Fibroblast of mammary gland (primary cell): ENCODE data around the gene ALX1.

Source experiments
- DNase-seq: peaks from one replicate; pipeline ENCODE4 v3.0.0-alpha.2; 2010; ENCODE audit warnings: low read depth
- H3K4me3 ChIP-seq: 2 replicates; pipeline ENCODE4 v1.5.1; 2011; ENCODE audit warnings: low read depth, mild to moderate bottlenecking, low read length, moderate library complexity; ENCODE audit not compliant: control insufficient read depth
- TF ChIP-seq, protein P1 (sequence below): conservative IDR thresholded peaks from 2 replicates; pipeline ENCODE4 v1.5.1; 2011; ENCODE audit warnings: low read depth, low read length, inconsistent platforms; ENCODE audit not compliant: control insufficient read depth, insufficient read depth

Gene ALX1

GRCh38 chr12:85260896-85261295 lies 19.1 kb upstream of the ALX1 start:
- no peak for DNase-seq
- no peak overlapping the region for H3K4me3 ChIP-seq
- TF ChIP-seq, protein P1, sequence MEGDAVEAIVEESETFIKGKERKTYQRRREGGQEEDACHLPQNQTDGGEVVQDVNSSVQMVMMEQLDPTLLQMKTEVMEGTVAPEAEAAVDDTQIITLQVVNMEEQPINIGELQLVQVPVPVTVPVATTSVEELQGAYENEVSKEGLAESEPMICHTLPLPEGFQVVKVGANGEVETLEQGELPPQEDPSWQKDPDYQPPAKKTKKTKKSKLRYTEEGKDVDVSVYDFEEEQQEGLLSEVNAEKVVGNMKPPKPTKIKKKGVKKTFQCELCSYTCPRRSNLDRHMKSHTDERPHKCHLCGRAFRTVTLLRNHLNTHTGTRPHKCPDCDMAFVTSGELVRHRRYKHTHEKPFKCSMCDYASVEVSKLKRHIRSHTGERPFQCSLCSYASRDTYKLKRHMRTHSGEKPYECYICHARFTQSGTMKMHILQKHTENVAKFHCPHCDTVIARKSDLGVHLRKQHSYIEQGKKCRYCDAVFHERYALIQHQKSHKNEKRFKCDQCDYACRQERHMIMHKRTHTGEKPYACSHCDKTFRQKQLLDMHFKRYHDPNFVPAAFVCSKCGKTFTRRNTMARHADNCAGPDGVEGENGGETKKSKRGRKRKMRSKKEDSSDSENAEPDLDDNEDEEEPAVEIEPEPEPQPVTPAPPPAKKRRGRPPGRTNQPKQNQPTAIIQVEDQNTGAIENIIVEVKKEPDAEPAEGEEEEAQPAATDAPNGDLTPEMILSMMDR: no peak

DNA sequence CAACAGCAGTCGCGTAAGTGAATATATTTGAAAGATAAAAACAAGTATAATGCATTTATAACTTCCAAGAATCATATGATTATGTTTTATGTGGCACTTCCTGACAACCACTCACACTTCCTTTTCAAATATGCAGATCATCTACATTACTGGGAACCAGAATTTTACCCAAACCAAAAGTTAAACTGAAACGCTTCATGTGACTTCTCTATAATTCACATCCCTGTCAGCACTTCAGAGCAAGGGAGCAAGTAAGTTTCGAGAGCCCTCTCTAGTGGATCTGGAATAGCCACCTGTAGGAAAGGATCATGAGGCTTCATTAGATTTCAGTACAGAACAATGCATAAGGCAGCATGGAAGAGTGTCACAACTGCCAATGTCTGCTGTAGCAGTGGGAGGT lies 13.7 kb upstream of the ALX1 start:
- TF ChIP-seq, protein P1: no peak
- no peak for DNase-seq

GRCh38 chr12:85273381-85274314 lies 6.4 kb upstream of the ALX1 start:
- TF ChIP-seq, protein P1: no peak
- H3K4me3 ChIP-seq: no peak overlapping the region
- no peak for DNase-seq

More for the DNA sequence above, 13.7 kb upstream of the ALX1 start:
- H3K4me3 ChIP-seq: no peak overlapping the region

DNA sequence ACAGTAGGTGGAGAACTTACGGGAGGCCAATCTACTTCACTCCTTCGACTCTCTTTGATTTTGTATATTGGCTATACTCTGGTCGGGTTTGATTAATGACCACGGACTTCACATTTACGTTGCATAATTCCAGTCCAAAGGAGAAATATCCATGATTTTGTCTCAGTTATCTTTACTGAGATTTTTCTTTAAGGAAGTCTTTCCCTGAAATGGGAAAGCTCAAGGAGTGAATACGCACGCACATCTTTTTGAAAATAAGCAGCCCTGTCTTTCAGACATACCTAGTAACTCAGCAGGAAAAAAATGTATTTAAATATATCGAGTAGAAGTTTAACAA lies 5.7 kb upstream of the ALX1 start:
- TF ChIP-seq, protein P1: no peak
- no peak overlapping the region for H3K4me3 ChIP-seq
- no peak for DNase-seq

DNA sequence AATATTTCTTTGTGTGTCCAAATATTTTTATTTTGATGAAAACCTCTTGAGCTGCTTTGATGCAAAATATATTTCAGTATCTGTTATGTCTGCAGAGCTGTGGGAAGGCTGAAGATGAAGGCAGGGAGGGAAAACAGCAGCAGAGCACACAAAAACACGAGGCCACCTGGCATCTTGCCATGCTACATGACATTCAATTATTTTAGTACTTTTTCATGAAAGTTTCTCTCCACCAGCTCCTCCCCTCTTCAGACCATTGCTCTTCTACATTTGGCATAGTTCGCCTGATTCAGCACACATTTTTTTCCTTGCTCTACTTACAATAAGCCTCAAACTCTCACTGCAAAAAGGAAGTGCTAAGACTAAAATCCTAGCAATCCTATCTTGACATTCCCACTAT lies 4.6 kb upstream of the ALX1 start:
- TF ChIP-seq, protein P1: no peak
- H3K4me3 ChIP-seq: no peak overlapping the region
- no peak for DNase-seq

GRCh38 chr12:85277191-85277590 lies 2.8 kb upstream of the ALX1 start:
- no peak for DNase-seq
- no peak overlapping the region for H3K4me3 ChIP-seq
- TF ChIP-seq, protein P1: no peak
